Panc1 (cell line): ENCODE data around the gene FXR2. TPM values are rescaled to one million over a fixed set of nuclear protein-coding genes. Genes with fewer than 3 reads are reported as not detected.

Experiments
- ATAC-seq: fragments of 200-7000 bp; cut with Tn5 transposase; 2 replicates; pipeline ENCODE4 v1.9.1; 2020; ENCODE audit warnings: mild to moderate bottlenecking, moderate library complexity
- BruUV-seq: library from RNA; stranded (reverse); fragments of 400-500 nt; replicated peaks from 2 replicates; lab custom pipeline; 2021; lab: Mats Ljungman, UMichigan
- CTCF ChIA-PET: fragments of 300-600 bp; sonication (Branson Sonifier 250); formaldehyde crosslinking; loops from one replicate; lab custom pipeline; 2022; ENCODE audit warnings: antibody characterized with exemption; lab: Charles Lee
- POLR2A ChIA-PET: fragments of 300-600 bp; sonication (Branson Sonifier 250); formaldehyde crosslinking; loops from one replicate; lab custom pipeline; 2022; ENCODE audit warnings: antibody characterized with exemption; lab: Charles Lee
- DNase-seq: peaks from one replicate; pipeline ENCODE4 v3.0.0-alpha.2; 2010; ENCODE audit warnings: low read depth, low spot score
- H3K27ac ChIP-seq: 2 replicates; pipeline ENCODE4 v1.5.1; 2011; ENCODE audit warnings: mild to moderate bottlenecking, low read length, inconsistent platforms
- H3K27me3 ChIP-seq: fragments of 200-500 bp; sonication (Bioruptor generic); 2 replicates; pipeline ENCODE4 v1.6.0; 2014; ENCODE audit warnings: low read length, inconsistent platforms; ENCODE audit not compliant: control insufficient read depth, insufficient read depth
- H3K36me3 ChIP-seq: fragments of 200-500 bp; sonication (Bioruptor generic); 2 replicates; pipeline ENCODE4 v1.5.1; 2014; ENCODE audit warnings: inconsistent platforms, mild to moderate bottlenecking, low read length, moderate library complexity; ENCODE audit not compliant: control insufficient read depth, insufficient read depth
- H3K4me1 ChIP-seq: 2 replicates; pipeline ENCODE4 v1.5.1; 2011; ENCODE audit warnings: inconsistent platforms, mild to moderate bottlenecking, low read length, moderate library complexity; ENCODE audit not compliant: control insufficient read depth, insufficient read depth
- H3K4me3 ChIP-seq, 2 experiments: 2 replicates each; pipeline ENCODE4 v1.5.1; 2011 to 2012; ENCODE audit warnings: low read depth in 2 of 2, low read length in 2 of 2, mild to moderate bottlenecking in 2 of 2, inconsistent platforms in 1 of 2, moderate library complexity in 1 of 2
- H3K9me3 ChIP-seq: fragments of 200-500 bp; sonication (Bioruptor generic); 2 replicates; pipeline ENCODE4 v1.5.1; 2014; ENCODE audit warnings: low read depth, mild to moderate bottlenecking, inconsistent platforms, low read length, moderate library complexity; ENCODE audit not compliant: control insufficient read depth, insufficient read depth
- POLR2AphosphoS5 ChIP-seq: IDR thresholded peaks from 2 replicates; pipeline ENCODE4 v1.6.1; 2012; ENCODE audit warnings: mild to moderate bottlenecking, low read depth, low read length, moderate library complexity
- SIN3A ChIP-seq: IDR thresholded peaks from 2 replicates; pipeline ENCODE4 v1.6.1; 2012; ENCODE audit warnings: low read depth, mild to moderate bottlenecking, low read length, moderate library complexity, borderline replicate concordance; ENCODE audit not compliant: insufficient read depth
- TCF7L2 ChIP-seq: IDR thresholded peaks from 2 replicates; pipeline ENCODE4 v1.6.1; 2011; ENCODE audit warnings: mild to moderate bottlenecking, low read depth, low read length, inconsistent platforms
- in situ Hi-C: cut with HindIII; loops from 2 replicates; pipeline ENCODE4 v1.10.0; 2016; ENCODE audit warnings: low sequenced_read_pairs, low pct_unique_long_range_greater_than_20kb
- intact Hi-C: fragments of 100-400 bp; cut with micrococcal nuclease; formaldehyde crosslinking; loops from one replicate; pipeline ENCODE4 v1.10.0; 2022; ENCODE audit not compliant: unreplicated experiment
- total RNA-seq: library from RNA; stranded (reverse); gene quantifications from one replicate; pipeline ENCODE4 v1.2.1, GENCODE V29; 2021; ENCODE audit not compliant: unreplicated experiment
- TF ChIP-seq, protein P1 (sequence below): fragments of 450-650 bp; IDR thresholded peaks from 2 replicates; pipeline ENCODE4 v1.5.1; 2017; ENCODE audit warnings: mild to moderate bottlenecking
- TF ChIP-seq, protein P2 (sequence below), 2 experiments: IDR thresholded peaks; 2 replicates each; pipeline ENCODE4 v1.6.1; 2011 to 2012; ENCODE audit warnings: low read depth in 2 of 2, control low read depth in 1 of 2, low read length in 1 of 2, mild to moderate bottlenecking in 1 of 2, moderate library complexity in 1 of 2; ENCODE audit not compliant: insufficient read depth in 1 of 2

Gene FXR2
- total RNA-seq, 1 experiment from 2014 or later = 39.7 TPM

GRCh38 chr17:7561028-7561575 lies 53.6 kb downstream of the FXR2 start:
- DNase-seq (peak; percentile 82), ATAC-seq (peak; percentile 76)
- ChIA-PET CTCF (interaction anchor here (0.5 to 2.0 kb wide), 9 partner anchors 8 to 208 kb away, joined by 3 to 10 read pairs (median 4); partner anchors contain the start of gene TMEM95), POLR2A (no interaction called here)
- H3K4me1 ChIP-seq = peaks cover 30% of the 10 kb centered on the region
- H3K27ac ChIP-seq = peak overlapping the region; percentile 88
- H3K4me3 ChIP-seq = peak overlapping the region; percentile 75 to 80
- no peaks in the 10 kb centered on the region for H3K27me3 ChIP-seq
- intact Hi-C loops = no loop called here
- TSS peak; percentile 86 for BruUV-seq
- TF ChIP-seq, protein P1, sequence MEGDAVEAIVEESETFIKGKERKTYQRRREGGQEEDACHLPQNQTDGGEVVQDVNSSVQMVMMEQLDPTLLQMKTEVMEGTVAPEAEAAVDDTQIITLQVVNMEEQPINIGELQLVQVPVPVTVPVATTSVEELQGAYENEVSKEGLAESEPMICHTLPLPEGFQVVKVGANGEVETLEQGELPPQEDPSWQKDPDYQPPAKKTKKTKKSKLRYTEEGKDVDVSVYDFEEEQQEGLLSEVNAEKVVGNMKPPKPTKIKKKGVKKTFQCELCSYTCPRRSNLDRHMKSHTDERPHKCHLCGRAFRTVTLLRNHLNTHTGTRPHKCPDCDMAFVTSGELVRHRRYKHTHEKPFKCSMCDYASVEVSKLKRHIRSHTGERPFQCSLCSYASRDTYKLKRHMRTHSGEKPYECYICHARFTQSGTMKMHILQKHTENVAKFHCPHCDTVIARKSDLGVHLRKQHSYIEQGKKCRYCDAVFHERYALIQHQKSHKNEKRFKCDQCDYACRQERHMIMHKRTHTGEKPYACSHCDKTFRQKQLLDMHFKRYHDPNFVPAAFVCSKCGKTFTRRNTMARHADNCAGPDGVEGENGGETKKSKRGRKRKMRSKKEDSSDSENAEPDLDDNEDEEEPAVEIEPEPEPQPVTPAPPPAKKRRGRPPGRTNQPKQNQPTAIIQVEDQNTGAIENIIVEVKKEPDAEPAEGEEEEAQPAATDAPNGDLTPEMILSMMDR = peak; percentile 90
- no peak; the same call in 1 of the 2 replicates for TF ChIP-seq SIN3A
- H3K9me3 ChIP-seq = no peaks in the 10 kb centered on the region
- in situ Hi-C loops = no loop called here
- H3K36me3 ChIP-seq = peaks cover 4% of the 10 kb centered on the region

- TF ChIP-seq, protein P2, sequence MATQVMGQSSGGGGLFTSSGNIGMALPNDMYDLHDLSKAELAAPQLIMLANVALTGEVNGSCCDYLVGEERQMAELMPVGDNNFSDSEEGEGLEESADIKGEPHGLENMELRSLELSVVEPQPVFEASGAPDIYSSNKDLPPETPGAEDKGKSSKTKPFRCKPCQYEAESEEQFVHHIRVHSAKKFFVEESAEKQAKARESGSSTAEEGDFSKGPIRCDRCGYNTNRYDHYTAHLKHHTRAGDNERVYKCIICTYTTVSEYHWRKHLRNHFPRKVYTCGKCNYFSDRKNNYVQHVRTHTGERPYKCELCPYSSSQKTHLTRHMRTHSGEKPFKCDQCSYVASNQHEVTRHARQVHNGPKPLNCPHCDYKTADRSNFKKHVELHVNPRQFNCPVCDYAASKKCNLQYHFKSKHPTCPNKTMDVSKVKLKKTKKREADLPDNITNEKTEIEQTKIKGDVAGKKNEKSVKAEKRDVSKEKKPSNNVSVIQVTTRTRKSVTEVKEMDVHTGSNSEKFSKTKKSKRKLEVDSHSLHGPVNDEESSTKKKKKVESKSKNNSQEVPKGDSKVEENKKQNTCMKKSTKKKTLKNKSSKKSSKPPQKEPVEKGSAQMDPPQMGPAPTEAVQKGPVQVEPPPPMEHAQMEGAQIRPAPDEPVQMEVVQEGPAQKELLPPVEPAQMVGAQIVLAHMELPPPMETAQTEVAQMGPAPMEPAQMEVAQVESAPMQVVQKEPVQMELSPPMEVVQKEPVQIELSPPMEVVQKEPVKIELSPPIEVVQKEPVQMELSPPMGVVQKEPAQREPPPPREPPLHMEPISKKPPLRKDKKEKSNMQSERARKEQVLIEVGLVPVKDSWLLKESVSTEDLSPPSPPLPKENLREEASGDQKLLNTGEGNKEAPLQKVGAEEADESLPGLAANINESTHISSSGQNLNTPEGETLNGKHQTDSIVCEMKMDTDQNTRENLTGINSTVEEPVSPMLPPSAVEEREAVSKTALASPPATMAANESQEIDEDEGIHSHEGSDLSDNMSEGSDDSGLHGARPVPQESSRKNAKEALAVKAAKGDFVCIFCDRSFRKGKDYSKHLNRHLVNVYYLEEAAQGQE (IDR thresholded peaks at IDR 0.05; ENCODE audit: insufficient read depth in 1 of 2, low read depth in 2 of 2, low read length in 1 of 2) = no peak
- TF ChIP-seq, protein P1 = no peak
- no peak for TF ChIP-seq SIN3A
- TF ChIP-seq TCF7L2 = no peak
- no peak for TF ChIP-seq POLR2AphosphoS5
- no TSS peak for BruUV-seq
- Histone ChIP-seq H3K4me3 (peak overlapping the region; percentile 75 to 80), H3K36me3 (peaks cover 4% of the 10 kb centered on the region; the same call in 1 of the 2 replicates), H3K27me3 (no peaks in the 10 kb centered on the region), H3K27ac (peak overlapping the region; percentile 88), H3K9me3 (no peaks in the 10 kb centered on the region), H3K4me1 (peaks cover 30% of the 10 kb centered on the region)
- intact Hi-C loops (no loop called here), in situ Hi-C loops (no loop called here)
- ChIA-PET CTCF (interaction anchor here (0.6 to 2.0 kb wide), 11 partner anchors 15 to 247 kb away, joined by 3 to 10 read pairs (median 3); partner anchors contain the start of genes CD68 and TMEM95), POLR2A (interaction anchor here (0.6 kb wide), 1 partner anchor 76 kb away, joined by 3 read pairs; the partner anchor contains the start of gene POLR2A)
- ATAC-seq (peak; percentile 74), DNase-seq (no peak)
These were observed 54.3 kb downstream of the FXR2 start for GRCh38 chr17:7560172-7561027.
